UCSD-AML1 (cell line): ENCODE data around the gene BMPER.

Experiments used
- DNase-seq: peaks from one replicate; lab custom pipeline; 2025; ENCODE audit not compliant: unreplicated experiment; lab: John Stamatoyannopoulos, UW

The BMPER gene

GRCh38 chr7:33905389-33906032, at the start of gene BMPER:
BMPER (plus strand) TSS chr7:33905539; CDS start chr7:33905614, 75 bp downstream.
- DNase-seq = no peak

- no peak for DNase-seq
Observed at GRCh38 chr7:33861947-33862346, 43.4 kb upstream of the BMPER start.

GRCh38 chr7:33862946-33863814, 42.2 kb upstream of the BMPER start:
- no peak for DNase-seq

GRCh38 chr7:33868166-33868565, 37.2 kb upstream of the BMPER start:
- no peak for DNase-seq

- DNase-seq = no peak
Observed at GRCh38 chr7:33869176-33869575, 36.2 kb upstream of the BMPER start.

GRCh38 chr7:33870120-33870519, 35.2 kb upstream of the BMPER start:
- DNase-seq = no peak

GRCh38 chr7:33872870-33873269, 32.5 kb upstream of the BMPER start:
- DNase-seq = no peak

- no peak for DNase-seq
Observed at GRCh38 chr7:33873518-33873917, 31.8 kb upstream of the BMPER start.

- DNase-seq = no peak
Observed at GRCh38 chr7:33873981-33874750, 31.2 kb upstream of the BMPER start.

- DNase-seq = no peak
Observed at GRCh38 chr7:33874943-33875342, 30.4 kb upstream of the BMPER start.

- no peak for DNase-seq
Observed at GRCh38 chr7:33876596-33877274, 28.6 kb upstream of the BMPER start.

- DNase-seq = no peak
Observed at GRCh38 chr7:33880787-33881186, 24.6 kb upstream of the BMPER start.

- DNase-seq = no peak
Observed at GRCh38 chr7:33881316-33881715, 24.0 kb upstream of the BMPER start.

- no peak for DNase-seq
Observed at GRCh38 chr7:33882040-33882837, 23.1 kb upstream of the BMPER start.

GRCh38 chr7:33882950-33883670, 22.2 kb upstream of the BMPER start:
- DNase-seq = no peak

GRCh38 chr7:33883671-33883965, 21.7 kb upstream of the BMPER start:
- DNase-seq = no peak

- no peak for DNase-seq
Observed at GRCh38 chr7:33885290-33886148, 19.8 kb upstream of the BMPER start.

GRCh38 chr7:33886149-33886623, 19.2 kb upstream of the BMPER start:
- DNase-seq = no peak
